Measurements from ENCODE around the gene PPP2R5C.

DNA sequence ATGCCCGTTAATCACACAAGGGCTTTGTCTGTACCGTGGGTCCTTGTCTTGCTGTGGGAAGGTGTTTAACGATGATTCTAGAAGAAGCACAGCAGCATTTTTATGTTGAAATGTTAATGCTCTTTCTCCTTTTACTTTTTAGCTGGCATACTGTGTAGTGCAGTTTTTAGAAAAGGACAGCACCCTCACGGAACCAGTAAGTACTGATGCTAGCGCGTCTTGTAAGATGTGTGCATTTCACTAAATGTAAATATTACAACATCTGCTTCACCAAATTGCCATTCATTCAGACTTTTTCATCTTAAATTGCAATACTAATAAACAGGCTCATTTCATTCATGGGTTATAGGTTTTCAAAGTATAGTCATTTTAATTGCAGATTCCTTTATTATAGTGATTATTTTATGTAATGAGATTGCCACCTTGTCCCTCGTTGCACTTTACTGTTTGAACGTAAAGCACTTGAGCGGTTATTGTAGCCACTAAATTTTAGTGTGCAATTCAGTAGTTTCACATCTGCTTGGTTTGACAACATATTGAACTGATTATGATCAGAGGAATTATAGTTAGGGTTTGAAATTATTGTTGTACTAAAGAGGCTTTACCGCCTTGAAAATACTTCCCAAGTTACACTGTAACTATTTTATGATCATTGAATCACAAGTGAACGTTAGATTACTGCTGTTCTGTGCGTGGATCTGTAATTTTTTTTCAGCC, 133.0 kb downstream of the PPP2R5C start:
- TF ChIP-seq EZH2 (IDR thresholded peaks at IDR 0.05): no peak
- TF ChIP-seq POLR2AphosphoS5 (IDR thresholded peaks at IDR 0.05; ENCODE audit: borderline replicate concordance, low read depth, low read length): no peak
- no peak for TF ChIP-seq FOXP2 (optimal IDR thresholded peaks at IDR 0.05; ENCODE audit: control extremely low read depth, extremely low read length, insufficient read depth)

All from SK-N-MC (cell line).